Uterus (tissue), 4 donors: ENCODE results near the gene GLIS2. TPM values are rescaled to one million over a fixed set of nuclear protein-coding genes. Genes with fewer than 3 reads are reported as not detected.

Experiments used
- DNase-seq, 2 donors: peaks; one replicate each; pipeline ENCODE4 v3.0.0-alpha.2; 2019 to 2020
- H3K27ac ChIP-seq, 2 donors: fragments of 200-600 bp; sonication (generic); 1 replicate in 1 of 2; 2 replicates in 1 of 2; pipeline ENCODE4 v1.5.1; 2016 to 2018
- H3K27me3 ChIP-seq, 2 donors: fragments of 200-600 bp; sonication (generic); one replicate each; pipeline ENCODE4 v1.5.1; 2018 to 2019; ENCODE audit warnings: control low read depth in 1 of 2
- H3K36me3 ChIP-seq, 2 donors: fragments of 200-600 bp; sonication (generic); one replicate each; pipeline ENCODE4 v1.5.1; 2019; ENCODE audit warnings: control low read depth in 1 of 2
- H3K4me1 ChIP-seq, 2 donors: fragments of 200-600 bp; sonication (generic); one replicate each; pipeline ENCODE4 v1.5.1; 2018 to 2019; ENCODE audit warnings: control low read depth in 1 of 2
- H3K4me3 ChIP-seq, 2 donors: fragments of 200-600 bp; sonication (generic); 1 replicate in 1 of 2; 2 replicates in 1 of 2; pipeline ENCODE4 v1.5.1; 2018 to 2019; ENCODE audit warnings: mild to moderate bottlenecking in 1 of 2
- H3K9me3 ChIP-seq, 2 donors: fragments of 200-600 bp; sonication (generic); one replicate each; pipeline ENCODE4 v1.5.1; 2019; ENCODE audit warnings: control low read depth in 1 of 2
- POLR2A ChIP-seq, 2 donors: fragments of 450-650 bp; IDR thresholded peaks; one replicate each; pipeline ENCODE4 v1.6.1; 2016; ENCODE audit warnings: antibody characterized with exemption in 2 of 2, mild to moderate bottlenecking in 1 of 2, moderate library complexity in 1 of 2
- intact Hi-C: fragments of 100-400 bp; cut with DNase I; formaldehyde crosslinking; loops from one replicate; pipeline ENCODE4 v1.15.1; 2023; ENCODE audit warnings: low total_unique reads
- total RNA-seq, 4 donors: library from RNA; depleted of rRNA in 3 of 4; stranded (reverse); fragments of >200 nt in 3 of 4; gene quantifications; one replicate each; pipeline versions ENCODE4 v1.1.0 to v1.2.4, GENCODE V29; 2014 to 2023
- TF ChIP-seq, protein P1 (sequence below), 4 experiments: fragments of 200-600 bp in 2 of 4; fragments of 450-650 bp in 2 of 4; sonication (generic) in 2 of 4; IDR thresholded peaks; one replicate each; pipeline ENCODE4 v1.5.1; 2016 to 2019; ENCODE audit warnings: antibody characterized with exemption in 4 of 4, mild to moderate bottlenecking in 2 of 4, moderate library complexity in 1 of 4
- donor health status: DM: yes; HTN: yes; CAD: no.

GLIS2 gene
- total RNA-seq, 4 donors from 2014 or later, result 2.9 to 55.8 (median 5.1) TPM

DNA sequence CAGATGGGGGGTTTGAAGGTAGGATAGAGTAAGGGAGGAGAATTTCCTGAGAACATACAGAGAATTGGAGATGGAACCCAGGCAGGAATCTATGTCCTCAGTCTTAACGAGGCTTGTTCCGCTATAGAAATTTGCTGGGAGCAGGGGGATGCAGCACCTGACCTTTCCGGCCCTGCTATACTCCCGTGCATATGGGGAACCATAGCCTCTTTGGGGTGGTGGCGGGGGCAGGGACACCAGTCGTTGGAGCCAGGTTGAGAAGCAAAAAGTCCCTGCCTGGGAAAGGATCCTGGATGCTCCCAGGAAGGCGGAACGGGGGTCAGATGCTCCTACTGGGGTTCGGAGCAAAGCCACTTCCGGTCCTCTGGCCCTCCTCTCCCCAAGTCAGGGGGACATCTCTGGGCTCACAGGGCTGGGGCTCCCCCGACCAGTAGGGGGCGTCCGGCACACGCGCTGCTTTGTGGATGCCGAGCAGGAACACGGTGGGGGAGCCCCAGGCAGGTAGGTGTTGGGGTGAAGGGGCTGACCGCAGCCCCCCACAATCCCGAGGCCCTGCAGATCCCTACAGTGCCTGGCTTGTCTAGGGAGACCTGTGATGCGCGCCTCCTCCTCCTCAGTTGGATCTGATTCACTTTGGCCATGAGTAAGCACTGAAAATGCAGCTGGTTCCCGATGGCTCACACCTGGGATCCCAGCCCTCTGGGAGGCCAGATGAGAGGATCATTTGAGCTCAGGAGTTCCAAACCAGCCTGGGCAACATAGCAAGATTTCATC lies 27.5 kb upstream of the GLIS2 start:
- H3K4me3 ChIP-seq, result no peak overlapping the region
- TF ChIP-seq, protein P1, sequence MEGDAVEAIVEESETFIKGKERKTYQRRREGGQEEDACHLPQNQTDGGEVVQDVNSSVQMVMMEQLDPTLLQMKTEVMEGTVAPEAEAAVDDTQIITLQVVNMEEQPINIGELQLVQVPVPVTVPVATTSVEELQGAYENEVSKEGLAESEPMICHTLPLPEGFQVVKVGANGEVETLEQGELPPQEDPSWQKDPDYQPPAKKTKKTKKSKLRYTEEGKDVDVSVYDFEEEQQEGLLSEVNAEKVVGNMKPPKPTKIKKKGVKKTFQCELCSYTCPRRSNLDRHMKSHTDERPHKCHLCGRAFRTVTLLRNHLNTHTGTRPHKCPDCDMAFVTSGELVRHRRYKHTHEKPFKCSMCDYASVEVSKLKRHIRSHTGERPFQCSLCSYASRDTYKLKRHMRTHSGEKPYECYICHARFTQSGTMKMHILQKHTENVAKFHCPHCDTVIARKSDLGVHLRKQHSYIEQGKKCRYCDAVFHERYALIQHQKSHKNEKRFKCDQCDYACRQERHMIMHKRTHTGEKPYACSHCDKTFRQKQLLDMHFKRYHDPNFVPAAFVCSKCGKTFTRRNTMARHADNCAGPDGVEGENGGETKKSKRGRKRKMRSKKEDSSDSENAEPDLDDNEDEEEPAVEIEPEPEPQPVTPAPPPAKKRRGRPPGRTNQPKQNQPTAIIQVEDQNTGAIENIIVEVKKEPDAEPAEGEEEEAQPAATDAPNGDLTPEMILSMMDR (IDR thresholded peaks at IDR 0.05), result peak; percentile 94 to 97 (median 96)
- no peak for TF ChIP-seq POLR2A (IDR thresholded peaks at IDR 0.05)
- no peak overlapping the region for H3K27ac ChIP-seq

DNA sequence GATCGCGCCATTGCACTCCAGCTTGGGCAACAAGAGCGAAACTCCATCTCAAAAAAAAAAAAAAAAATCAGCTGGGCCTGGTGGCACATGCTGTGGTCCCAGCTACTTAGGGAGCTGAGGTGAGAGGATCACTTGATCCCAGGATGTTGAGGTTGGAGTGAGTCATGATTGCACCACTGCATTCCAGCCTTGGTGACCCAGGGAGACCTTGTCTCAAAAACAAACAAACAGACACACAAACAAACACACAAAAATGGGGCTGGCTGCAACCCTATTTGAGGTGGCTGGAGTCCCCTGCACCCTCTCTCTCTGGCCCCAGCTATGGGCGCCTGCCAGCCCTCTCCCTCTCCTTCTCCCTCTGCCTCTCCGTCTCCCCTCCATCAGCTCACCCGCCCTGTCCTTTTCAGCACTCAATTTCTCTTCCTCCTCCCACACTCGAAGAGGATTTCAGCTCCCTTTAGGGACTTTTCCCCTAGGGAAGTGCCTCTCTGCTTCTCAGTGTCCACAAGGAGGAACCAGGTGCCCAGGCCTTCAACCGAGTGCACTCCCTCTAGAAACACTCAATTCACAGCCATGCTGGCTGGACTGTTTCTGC lies 25.5 kb upstream of the GLIS2 start:
- Histone ChIP-seq H3K4me3 (no peak overlapping the region), H3K4me1 (peaks cover 7 to 11% of the 10 kb centered on the region in 2 donors), H3K27me3 (no peaks in the 10 kb centered on the region), H3K27ac (peak overlapping the region in 1 of 2 donors; percentile 41), H3K36me3 (no peaks in the 10 kb centered on the region), H3K9me3 (no peaks in the 10 kb centered on the region)
- TF ChIP-seq POLR2A (IDR thresholded peaks at IDR 0.05), result no peak
- TF ChIP-seq, protein P1 (IDR thresholded peaks at IDR 0.05), result peak in 1 of 4 experiments; percentile 33
- DNase-seq, result no peak
- intact Hi-C loops, result no loop called here

More for the DNA sequence above, 27.5 kb upstream of the GLIS2 start:
- Histone ChIP-seq H3K36me3 (no peaks in the 10 kb centered on the region), H3K4me1 (peaks cover 2 to 7% of the 10 kb centered on the region in 2 donors), H3K27me3 (no peaks in the 10 kb centered on the region), H3K9me3 (no peaks in the 10 kb centered on the region)
- DNase-seq, result peak; percentile 77 to 79
- intact Hi-C loops, result loop anchor here (2.0 kb wide), 1 partner anchor 40 kb away; no protein-coding TSS in a partner anchor

DNA sequence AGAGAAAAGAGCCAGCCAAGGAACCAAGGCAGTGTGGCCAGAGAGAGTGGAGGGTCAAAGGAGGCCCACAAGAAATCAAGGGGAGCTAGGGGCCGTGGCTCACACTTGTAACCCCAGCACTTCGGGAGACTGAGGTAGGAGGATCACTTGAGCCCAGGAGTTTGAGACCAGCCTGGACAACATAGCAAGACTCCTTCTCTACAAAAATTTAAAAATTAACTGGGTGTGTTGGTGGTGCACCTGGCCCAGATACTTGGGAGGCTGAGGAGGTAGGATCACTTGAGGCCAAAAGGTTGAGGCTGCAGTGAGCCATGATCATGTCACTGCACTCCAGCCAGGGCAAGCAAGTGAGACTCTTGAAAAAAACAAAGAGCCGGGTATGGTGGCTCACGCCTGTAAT lies 24.2 kb upstream of the GLIS2 start:
- Histone ChIP-seq H3K4me1 (peaks cover 7 to 11% of the 10 kb centered on the region in 2 donors), H3K27ac (peak overlapping the region; percentile 52 to 70), H3K36me3 (no peaks in the 10 kb centered on the region), H3K9me3 (no peaks in the 10 kb centered on the region), H3K4me3 (no peak overlapping the region), H3K27me3 (no peaks in the 10 kb centered on the region)
- TF ChIP-seq POLR2A (IDR thresholded peaks at IDR 0.05), result no peak
- TF ChIP-seq, protein P1 (IDR thresholded peaks at IDR 0.05), result no peak
- intact Hi-C loops, result no loop called here
- no peak for DNase-seq

DNA sequence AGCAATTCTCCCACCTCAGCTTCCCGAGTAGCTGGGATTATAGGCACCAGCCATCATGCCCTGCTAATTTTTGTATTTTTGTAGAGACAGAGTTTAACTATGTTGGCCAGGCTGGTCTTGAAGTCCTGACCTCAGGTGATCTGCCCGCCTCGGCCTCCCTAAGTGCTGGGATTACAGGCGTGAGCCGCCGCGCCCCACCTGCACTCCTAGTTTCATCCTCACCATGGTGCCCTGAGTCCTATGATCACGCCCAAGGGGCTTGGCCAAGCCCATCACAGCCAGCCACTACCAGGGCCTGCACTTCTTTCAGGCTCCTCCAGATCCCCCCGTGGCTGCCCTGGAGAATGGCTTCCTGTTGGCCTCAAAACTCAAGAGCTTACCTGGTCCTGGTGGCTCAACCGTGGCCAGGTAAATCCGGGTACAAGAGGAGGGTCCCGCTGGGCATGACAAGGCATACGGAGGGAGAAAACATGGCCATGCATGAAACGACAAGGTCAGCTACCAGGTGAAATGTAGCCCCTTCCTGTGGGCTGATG lies 22.6 kb upstream of the GLIS2 start:
- Histone ChIP-seq H3K4me1 (peaks cover 5 to 11% of the 10 kb centered on the region in 2 donors), H3K27me3 (no peaks in the 10 kb centered on the region), H3K4me3 (no peak overlapping the region), H3K36me3 (no peaks in the 10 kb centered on the region), H3K9me3 (no peaks in the 10 kb centered on the region), H3K27ac (peak overlapping the region; percentile 62 to 70)
- intact Hi-C loops, result no loop called here
- no peak for DNase-seq
- TF ChIP-seq POLR2A (IDR thresholded peaks at IDR 0.05), result no peak
- TF ChIP-seq, protein P1 (IDR thresholded peaks at IDR 0.05), result no peak
